Aorta (tissue), 5 donors: Measurements from ENCODE around the gene TATDN2. TPM values are rescaled to one million over a fixed set of nuclear protein-coding genes. Genes with fewer than 3 reads are reported as not detected.
A peak's percentile ranks its signal among the peaks of the same experiment; 100 is the strongest.
"Not testable (repeated sequence)": the region's sequence is repeated elsewhere in the genome, so short reads cannot be mapped to it uniquely, and the experiment has no call there.

Experiments
- ATAC-seq: fragments of 200-7000 bp; cut with Tn5 transposase; one replicate; pipeline ENCODE4 v1.9.1; 2022; ENCODE audit warnings: moderate library complexity; ENCODE audit not compliant: low FRiP score
- DNase-seq, 2 donors: peaks; one replicate each; pipeline ENCODE4 v3.0.0-alpha.2; 2020
- H3K27ac ChIP-seq, 2 donors: one replicate each; pipeline ENCODE4 v1.5.1; 2013; ENCODE audit warnings: low read length in 2 of 2, mild to moderate bottlenecking in 2 of 2, moderate library complexity in 2 of 2, control low read depth in 1 of 2, inconsistent platforms in 1 of 2, low read depth in 1 of 2
- H3K27me3 ChIP-seq, 2 donors: one replicate each; pipeline ENCODE4 v1.6.1; 2013; ENCODE audit warnings: control low read depth in 1 of 2, low read length in 1 of 2, mild to moderate bottlenecking in 1 of 2, moderate library complexity in 1 of 2; ENCODE audit not compliant: insufficient read depth in 2 of 2, control insufficient read depth in 1 of 2
- H3K36me3 ChIP-seq, 2 donors: one replicate each; pipeline ENCODE4 v1.6.1; 2013; ENCODE audit warnings: control low read depth in 1 of 2, low read length in 1 of 2, mild to moderate bottlenecking in 1 of 2; ENCODE audit not compliant: insufficient read depth in 2 of 2, control insufficient read depth in 1 of 2
- H3K4me1 ChIP-seq, 2 donors: one replicate each; pipeline ENCODE4 v1.6.1; 2013; ENCODE audit warnings: low read length in 2 of 2, control low read depth in 1 of 2, mild to moderate bottlenecking in 1 of 2, moderate library complexity in 1 of 2; ENCODE audit not compliant: insufficient read depth in 2 of 2, control insufficient read depth in 1 of 2
- H3K4me3 ChIP-seq, 2 donors: one replicate each; pipeline ENCODE4 v1.5.1; 2013; ENCODE audit warnings: low read length in 2 of 2, control low read depth in 1 of 2, mild to moderate bottlenecking in 1 of 2
- H3K9me3 ChIP-seq: one replicate; pipeline ENCODE4 v1.6.1; 2013; ENCODE audit warnings: mild to moderate bottlenecking, low read length; ENCODE audit not compliant: control insufficient read depth
- WGBS, 2 donors: extraction: QIAGEN DNeasy Blood & Tissue Kit; methylation state at CpG; one replicate each; pipeline ENCODE4 v1.1.7; 2013; 5-methylcytosine and 5-hydroxymethylcytosine counted together
- intact Hi-C, 2 donors: fragments of 100-400 bp; cut with DNase I; formaldehyde crosslinking; loops; one replicate each; pipeline versions ENCODE4 v1.14.2 to v1.15.0; 2022
- polyA plus RNA-seq, 2 donors: library from polyadenylated mRNA; stranded (reverse); fragments of 200-250 nt; gene quantifications; one replicate each; pipeline ENCODE4 v1.2.3, GENCODE V29; 2013
- total RNA-seq, 2 donors: library from RNA; stranded (reverse); fragmentation: NEBNext Ultra II Directional; extraction: Animal tissue kit (Norgen Biotek cat#: 25700); gene quantifications; one replicate each; pipeline ENCODE4 v1.2.1, GENCODE V29; 2021
- donor health status: healthy with polysubstance abuse.
- donor health status: Bipolar disorder and iron deficiency.
- donor health status: DM: no; HTN: no; CAD: no.
- donor health status: DM: no; HTN: no; CAD: no.
- donor health status: DM: yes; HTN: yes; CAD: no.

The TATDN2 gene
- total and polyA plus RNA-seq, 4 donors = 14.0 to 36.3 (median 22.6) TPM

- Histone ChIP-seq H3K9me3 (no peaks in the 10 kb centered on the region), H3K27ac (no peak overlapping the region), H3K4me3 (no peak overlapping the region), H3K4me1 (no peaks in the 10 kb centered on the region), H3K36me3 (peaks cover 0 to 7% of the 10 kb centered on the region in 2 donors), H3K27me3 (no peaks in the 10 kb centered on the region)
- WGBS, 2 donors = 51 to 53% methylated on average over 4 of the region's 4 CpGs
- DNase-seq = no peak
- intact Hi-C loops = no loop called here
- no peak for ATAC-seq
Observed at GRCh38 chr3:10262027-10262426, 13.8 kb downstream of the TATDN2 start.

GRCh38 chr3:10263646-10264363 lies 15.5 kb downstream of the TATDN2 start:
- Histone ChIP-seq H3K4me1 (no peaks in the 10 kb centered on the region), H3K4me3 (no peak overlapping the region), H3K36me3 (peaks cover 0 to 8% of the 10 kb centered on the region in 2 donors), H3K27ac (no peak overlapping the region), H3K9me3 (no peaks in the 10 kb centered on the region), H3K27me3 (no peaks in the 10 kb centered on the region)
- WGBS, 2 donors = 47 to 51% methylated on average over 12 of the region's 12 CpGs
- DNase-seq = peak in 1 of 2 donors; percentile 37
- ATAC-seq = no peak
- intact Hi-C loops = no loop called here

GRCh38 chr3:10265833-10266232 lies 17.6 kb downstream of the TATDN2 start:
- no peaks in the 10 kb centered on the region for H3K4me1 ChIP-seq
- H3K4me3 ChIP-seq = no peak overlapping the region
- 98 to 100% methylated on average over 2 of the region's 2 CpGs for WGBS, 2 donors
- H3K36me3 ChIP-seq = peaks cover 0 to 13% of the 10 kb centered on the region in 2 donors
- H3K27me3 ChIP-seq = no peaks in the 10 kb centered on the region
- peak in 1 of 2 donors; percentile 13 for DNase-seq
- H3K27ac ChIP-seq = no peak overlapping the region
- intact Hi-C loops = no loop called here
- no peaks in the 10 kb centered on the region for H3K9me3 ChIP-seq
- no peak for ATAC-seq

- H3K27ac ChIP-seq, H3K4me1 ChIP-seq, H3K9me3 ChIP-seq, H3K27me3 ChIP-seq, intact Hi-C loops, ATAC-seq, H3K4me3 ChIP-seq: not testable (repeated sequence)
- H3K36me3 ChIP-seq = peaks cover 0 to 11% of the 10 kb centered on the region in 2 donors
- DNase-seq = peak in 1 of 2 donors; percentile 17
- 76% methylated on average over 7 of the region's 7 CpGs for WGBS, 2 donors
Observed at GRCh38 chr3:10266936-10267335, 18.7 kb downstream of the TATDN2 start.

- Histone ChIP-seq H3K27me3 (no peaks in the 10 kb centered on the region), H3K36me3 (peaks cover 0 to 11% of the 10 kb centered on the region in 2 donors), H3K27ac (no peak overlapping the region), H3K9me3 (no peaks in the 10 kb centered on the region), H3K4me1 (no peaks in the 10 kb centered on the region), H3K4me3 (no peak overlapping the region)
- no peak for ATAC-seq
- intact Hi-C loops = no loop called here
- DNase-seq = no peak
Observed at GRCh38 chr3:10268116-10268515, 19.9 kb downstream of the TATDN2 start.

GRCh38 chr3:10268930-10269329 lies 20.7 kb downstream of the TATDN2 start:
- intact Hi-C loops = no loop called here
- 89 to 92% methylated on average over 5 of the region's 5 CpGs for WGBS, 2 donors
- Histone ChIP-seq H3K36me3 (peaks cover 0 to 11% of the 10 kb centered on the region in 2 donors), H3K27ac (no peak overlapping the region), H3K9me3 (no peaks in the 10 kb centered on the region), H3K4me1 (no peaks in the 10 kb centered on the region), H3K4me3 (no peak overlapping the region), H3K27me3 (no peaks in the 10 kb centered on the region)
- ATAC-seq (no peak), DNase-seq (peak in 1 of 2 donors; percentile 21)

- H3K4me3 ChIP-seq = no peak overlapping the region
- ATAC-seq = no peak
- no peak overlapping the region for H3K27ac ChIP-seq
- 96 to 97% methylated on average over 5 of the region's 5 CpGs for WGBS, 2 donors
- no peaks in the 10 kb centered on the region for H3K9me3 ChIP-seq
- no peaks in the 10 kb centered on the region for H3K4me1 ChIP-seq
- H3K36me3 ChIP-seq = peaks cover 0 to 11% of the 10 kb centered on the region in 2 donors
- DNase-seq = peak in 1 of 2 donors; percentile 17
- no peaks in the 10 kb centered on the region for H3K27me3 ChIP-seq
- intact Hi-C loops = no loop called here
Observed at GRCh38 chr3:10269443-10269842, 21.2 kb downstream of the TATDN2 start.

GRCh38 chr3:10272476-10272875 lies 24.2 kb downstream of the TATDN2 start:
- H3K27ac ChIP-seq, ATAC-seq, H3K4me1 ChIP-seq, H3K4me3 ChIP-seq, intact Hi-C loops, H3K9me3 ChIP-seq, H3K27me3 ChIP-seq: not testable (repeated sequence)
- WGBS, 2 donors = 92 to 96% methylated on average over 11 of the region's 11 CpGs
- peak in 1 of 2 donors; percentile 11 for DNase-seq
- H3K36me3 ChIP-seq = peaks cover 0 to 12% of the 10 kb centered on the region in 2 donors

- H3K27me3 ChIP-seq = no peaks in the 10 kb centered on the region
- no peak overlapping the region for H3K4me3 ChIP-seq
- DNase-seq = no peak
- no peaks in the 10 kb centered on the region for H3K4me1 ChIP-seq
- intact Hi-C loops = no loop called here
- H3K27ac ChIP-seq = no peak overlapping the region
- H3K9me3 ChIP-seq = no peaks in the 10 kb centered on the region
- H3K36me3 ChIP-seq = peaks cover 0 to 12% of the 10 kb centered on the region in 2 donors
- 86 to 92% methylated on average over 2 of the region's 2 CpGs for WGBS, 2 donors
- ATAC-seq = no peak
Observed at GRCh38 chr3:10272977-10273376, 24.7 kb downstream of the TATDN2 start.
